Stimulated activated CD4-positive, alpha-beta T cell treated with anti-CD3 and anti-CD28 coated beads, Interleukin-2, amount 100 ng/mL, for 24 hours (primary cell): ENCODE data around the gene MGAT3.

Experiments
- DNase-seq, 2 donors: peaks; one replicate each; pipeline ENCODE4 v3.0.0-alpha.2; 2020

The MGAT3 gene

GRCh38 chr22:39429916-39430575 is 26.8 kb upstream of the MGAT3 start:
- no peak for DNase-seq

GRCh38 chr22:39430576-39431150 is 26.1 kb upstream of the MGAT3 start:
- no peak for DNase-seq

GRCh38 chr22:39431216-39431801 is 25.5 kb upstream of the MGAT3 start:
- no peak for DNase-seq

- DNase-seq, result no peak
These were observed 25.0 kb upstream of the MGAT3 start for GRCh38 chr22:39431821-39432251.

- DNase-seq, result no peak
These were observed 24.4 kb upstream of the MGAT3 start for GRCh38 chr22:39432361-39432811.

- DNase-seq, result no peak
These were observed 23.2 kb upstream of the MGAT3 start for GRCh38 chr22:39433476-39434242.

- no peak for DNase-seq
These were observed 22.6 kb upstream of the MGAT3 start for GRCh38 chr22:39434243-39434653.

- no peak for DNase-seq
These were observed 22.1 kb upstream of the MGAT3 start for GRCh38 chr22:39434721-39435120.

- no peak for DNase-seq
These were observed 21.2 kb upstream of the MGAT3 start for GRCh38 chr22:39435616-39436015.

- DNase-seq, result no peak
These were observed 18.8 kb upstream of the MGAT3 start for GRCh38 chr22:39437791-39438704.

GRCh38 chr22:39439170-39439569 is 17.6 kb upstream of the MGAT3 start:
- no peak for DNase-seq

GRCh38 chr22:39443398-39443797 is 13.4 kb upstream of the MGAT3 start:
- no peak for DNase-seq

- DNase-seq, result no peak
These were observed 12.5 kb upstream of the MGAT3 start for GRCh38 chr22:39444247-39444800.

GRCh38 chr22:39444937-39445465 is 11.8 kb upstream of the MGAT3 start:
- no peak for DNase-seq

- DNase-seq, result no peak
These were observed 11.1 kb upstream of the MGAT3 start for GRCh38 chr22:39445678-39446077.

GRCh38 chr22:39446239-39446721 is 10.5 kb upstream of the MGAT3 start:
- DNase-seq, result no peak

- no peak for DNase-seq
These were observed 8.4 kb upstream of the MGAT3 start for GRCh38 chr22:39448205-39449054.

- no peak for DNase-seq
These were observed 7.1 kb upstream of the MGAT3 start for GRCh38 chr22:39449708-39450107.

GRCh38 chr22:39450258-39450955 is 6.4 kb upstream of the MGAT3 start:
- DNase-seq, result no peak

- no peak for DNase-seq
These were observed 4.1 kb upstream of the MGAT3 start for GRCh38 chr22:39452740-39453040.
